K562 (cell line): Measurements from ENCODE around the gene MFN1. TPM values are rescaled to one million over a fixed set of nuclear protein-coding genes. Genes with fewer than 3 reads are reported as not detected.
A peak's percentile ranks its signal among the peaks of the same experiment; 100 is the strongest.

Experiments used
- E2F1 ChIP-seq: sonication (generic); formaldehyde crosslinking; IDR thresholded peaks from 2 replicates; pipeline ENCODE4 v1.8.1; 2023; ENCODE audit warnings: mild to moderate bottlenecking, missing genetic modification reagents, moderate library complexity
- HMG20B ChIP-seq: fragments of 250-450 bp; sonication (Bioruptor Pico); IDR thresholded peaks from 2 replicates; pipeline ENCODE4 v1.5.0; 2021; ENCODE audit warnings: mild to moderate bottlenecking
- IRF2 ChIP-seq: sonication (generic); formaldehyde crosslinking; IDR thresholded peaks from 2 replicates; pipeline ENCODE4 v1.8.1; 2022; ENCODE audit warnings: mild to moderate bottlenecking, missing genetic modification reagents
- KLF16 ChIP-seq: IDR thresholded peaks from 2 replicates; pipeline ENCODE4 v1.6.1; 2016; ENCODE audit warnings: antibody characterized with exemption
- MBD1 ChIP-seq: fragments of 250-450 bp; sonication (Bioruptor Pico); IDR thresholded peaks from 2 replicates; pipeline ENCODE4 v1.8.0; 2022; ENCODE audit warnings: inconsistent platforms
- MCM3 ChIP-seq: fragments of 450-650 bp; IDR thresholded peaks from 2 replicates; pipeline ENCODE4 v1.6.1; 2016
- MIER1 ChIP-seq: fragments of 450-650 bp; IDR thresholded peaks from 2 replicates; pipeline ENCODE4 v1.6.1; 2016; ENCODE audit warnings: antibody characterized with exemption, mild to moderate bottlenecking, low read depth
- NELFE ChIP-seq: IDR thresholded peaks from 2 replicates; pipeline ENCODE4 v1.6.1; 2011; ENCODE audit warnings: mild to moderate bottlenecking; ENCODE audit not compliant: insufficient read depth, insufficient read length
- NFE2L1 ChIP-seq: fragments of 450-650 bp; IDR thresholded peaks from 2 replicates; pipeline ENCODE4 v1.6.1; 2016; ENCODE audit warnings: missing genetic modification characterization, low read depth, mild to moderate bottlenecking, missing compliant biosample characterization, moderate library complexity, borderline replicate concordance
- OTX1 ChIP-seq: fragments of 450-650 bp; formaldehyde crosslinking; IDR thresholded peaks from 2 replicates; pipeline ENCODE4 v1.4.0; 2022; ENCODE audit warnings: mild to moderate bottlenecking
- PCBP1 ChIP-seq: fragments of 200-400 bp; formaldehyde crosslinking; IDR thresholded peaks from 2 replicates; pipeline ENCODE4 v1.6.1; 2018; ENCODE audit warnings: mild to moderate bottlenecking, low read depth, low read length; ENCODE audit not compliant: poor library complexity, severe bottlenecking
- SUPT5H ChIP-seq: fragments of 450-650 bp; IDR thresholded peaks from 2 replicates; pipeline ENCODE4 v1.6.1; 2016
- TFAP4 ChIP-seq: sonication (generic); formaldehyde crosslinking; IDR thresholded peaks from 2 replicates; pipeline ENCODE4 v1.8.0; 2022; ENCODE audit warnings: missing genetic modification reagents, mild to moderate bottlenecking, moderate library complexity, borderline replicate concordance
- THAP12 ChIP-seq: fragments of 250-450 bp; sonication (Bioruptor Pico); IDR thresholded peaks from 2 replicates; pipeline ENCODE4 v1.9.0; 2021; ENCODE audit warnings: mild to moderate bottlenecking, inconsistent platforms
- TSHZ1 ChIP-seq: fragments of 250-450 bp; sonication (Bioruptor Pico); IDR thresholded peaks from 2 replicates; pipeline ENCODE4 v1.4.0; 2020; ENCODE audit warnings: mild to moderate bottlenecking, moderate library complexity
- ZBED1 ChIP-seq: IDR thresholded peaks from 2 replicates; pipeline ENCODE4 v1.6.1; 2014
- ZNF583 ChIP-seq: fragments of 250-450 bp; sonication (Bioruptor Pico); IDR thresholded peaks from 2 replicates; pipeline ENCODE4 v1.4.0; 2020
- polyA plus RNA-seq, 8 experiments: library from polyadenylated mRNA; depleted of rRNA in 4 of 8; stranded (reverse) in 5 of 8; unstranded in 3 of 8; fragments of >200 nt; fragmentation: Nextera tagmentation in 2 of 8; fragmentation: Illumina TruSeq in 1 of 8; extraction: Ambion mirVana in 2 of 8; extraction: Trizol in 1 of 8; gene quantifications; 2 replicates each; pipeline versions ENCODE4 v1.2.1 to v1.2.3, GENCODE V29; 2011 to 2014; ENCODE audit warnings: inconsistent platforms in 1 of 8, missing spikeins in 1 of 8
- total RNA-seq, 7 experiments: library from RNA; depleted of rRNA in 6 of 7; stranded (reverse); fragments of >200 nt in 6 of 7; fragmentation: Illumina TruSeq in 2 of 7; extraction: Trizol in 2 of 7; gene quantifications; 2 replicates each; pipeline versions ENCODE4 v1.2.1 to v1.2.3, GENCODE V29; 2011 to 2021; ENCODE audit warnings: low replicate concordance in 1 of 7

The MFN1 gene
- total and polyA plus RNA-seq, 9 of the 15 experiments (the other 6 are each of a cell fraction or from before 2014, with no cell fraction given), result 10.5 to 42.7 (median 22.6) TPM

GRCh38 chr3:179323197-179324110 is 24.1 kb upstream of the MFN1 start (continued):
- TF ChIP-seq THAP12 (CRISPR knock-in tag) (no peak), HMG20B (no peak), SUPT5H (peak; percentile 22; the same call in 1 of the 2 replicates), MIER1 (no peak; the same call in 1 of the 2 replicates), PCBP1 (peak; percentile 21), KLF16 (no peak), TFAP4 (CRISPR knock-in tag) (peak; percentile 74), MBD1 (CRISPR knock-in tag) (no peak), OTX1 (CRISPR knock-in tag) (no peak), ZNF583 (CRISPR knock-in tag) (no peak), E2F1 (CRISPR knock-in tag) (no peak), IRF2 (CRISPR knock-in tag) (no peak), NELFE (no peak), NFE2L1 (tag) (no peak), MCM3 (no peak), ZBED1 (0 out of 2 replicates have a peak, but pooled peaks have one; percentile 11), TSHZ1 (CRISPR knock-in tag) (no peak)
